ENCODE data around the gene OTUB2.

DNA sequence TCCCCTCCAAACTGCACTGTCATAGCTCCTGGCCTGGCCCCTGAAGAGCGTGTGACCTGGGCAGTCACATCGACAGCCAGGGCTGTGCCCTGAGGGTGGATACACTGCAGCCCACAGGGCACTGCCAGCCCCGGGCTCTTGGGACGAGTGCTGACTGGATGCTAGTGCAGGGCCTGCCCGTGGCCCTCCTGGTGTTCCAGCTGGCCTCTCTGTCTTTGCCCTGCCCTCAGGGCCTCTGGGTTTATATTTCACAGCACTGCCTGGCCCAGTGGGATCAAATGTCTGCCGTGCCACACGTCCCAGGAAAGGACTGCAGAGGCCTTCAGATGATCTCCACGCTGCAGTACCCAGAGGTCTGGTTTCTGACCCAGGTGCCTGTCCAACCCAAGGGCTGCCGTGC is 39.2 kb upstream of the OTUB2 start:
- TF ChIP-seq POLR2AphosphoS5 (IDR thresholded peaks at IDR 0.05): no peak
- TF ChIP-seq EP300 (IDR thresholded peaks at IDR 0.05): no peak
- TF ChIP-seq, protein P1, sequence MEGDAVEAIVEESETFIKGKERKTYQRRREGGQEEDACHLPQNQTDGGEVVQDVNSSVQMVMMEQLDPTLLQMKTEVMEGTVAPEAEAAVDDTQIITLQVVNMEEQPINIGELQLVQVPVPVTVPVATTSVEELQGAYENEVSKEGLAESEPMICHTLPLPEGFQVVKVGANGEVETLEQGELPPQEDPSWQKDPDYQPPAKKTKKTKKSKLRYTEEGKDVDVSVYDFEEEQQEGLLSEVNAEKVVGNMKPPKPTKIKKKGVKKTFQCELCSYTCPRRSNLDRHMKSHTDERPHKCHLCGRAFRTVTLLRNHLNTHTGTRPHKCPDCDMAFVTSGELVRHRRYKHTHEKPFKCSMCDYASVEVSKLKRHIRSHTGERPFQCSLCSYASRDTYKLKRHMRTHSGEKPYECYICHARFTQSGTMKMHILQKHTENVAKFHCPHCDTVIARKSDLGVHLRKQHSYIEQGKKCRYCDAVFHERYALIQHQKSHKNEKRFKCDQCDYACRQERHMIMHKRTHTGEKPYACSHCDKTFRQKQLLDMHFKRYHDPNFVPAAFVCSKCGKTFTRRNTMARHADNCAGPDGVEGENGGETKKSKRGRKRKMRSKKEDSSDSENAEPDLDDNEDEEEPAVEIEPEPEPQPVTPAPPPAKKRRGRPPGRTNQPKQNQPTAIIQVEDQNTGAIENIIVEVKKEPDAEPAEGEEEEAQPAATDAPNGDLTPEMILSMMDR (IDR thresholded peaks at IDR 0.05): no peak
- peak; percentile 4 for TF ChIP-seq POLR2A (IDR thresholded peaks at IDR 0.05; ENCODE audit: low read depth)
